ENCODE results near the gene SLC22A31.

Gene SLC22A31

GRCh38 chr16:89176717-89177116 lies 23.6 kb downstream of the SLC22A31 start:
- Histone ChIP-seq H3K9ac (ENCODE audit: low read length) (no peak overlapping the region), H4K20me1 (ENCODE audit: insufficient read depth, low read length) (no peaks in the 10 kb centered on the region; the same call in 1 of the 2 replicates), H3K79me2 (ENCODE audit: low read length) (no peaks in the 10 kb centered on the region), H3K4me1 (ENCODE audit: low read length) (peaks cover 2% of the 10 kb centered on the region; the same call in 1 of the 2 replicates), H3K4me2 (ENCODE audit: low read length) (no peak overlapping the region), H3K9me3 (ENCODE audit: insufficient read depth, low read length) (no peaks in the 10 kb centered on the region), H3K4me3 (ENCODE audit: low read length) (no peak overlapping the region), H3K27ac (ENCODE audit: low read length) (no peak overlapping the region), H2AFZ (ENCODE audit: low read depth, low read length) (no peak overlapping the region), H3K27me3 (ENCODE audit: low read depth, low read length) (peaks cover 22% of the 10 kb centered on the region), H3K36me3 (replicated peaks; ENCODE audit: low read depth, low read length) (no peaks in the 10 kb centered on the region)
- TF ChIP-seq EZH2phosphoT487 (IDR thresholded peaks at IDR 0.05; ENCODE audit: low read depth) (no peak), CTCF (IDR thresholded peaks at IDR 0.05; ENCODE audit: low read depth, low read length) (no peak)

GRCh38 chr16:89176147-89176690 lies 24.1 kb downstream of the SLC22A31 start:
- Histone ChIP-seq H3K9ac (ENCODE audit: low read length) (no peak overlapping the region), H2AFZ (ENCODE audit: low read depth, low read length) (no peak overlapping the region), H3K9me3 (ENCODE audit: insufficient read depth, low read length) (no peaks in the 10 kb centered on the region), H3K27me3 (ENCODE audit: low read depth, low read length) (peaks cover 23% of the 10 kb centered on the region), H3K36me3 (replicated peaks; ENCODE audit: low read depth, low read length) (no peaks in the 10 kb centered on the region), H3K4me1 (ENCODE audit: low read length) (peaks cover 3% of the 10 kb centered on the region; the same call in 1 of the 2 replicates), H3K4me3 (ENCODE audit: low read length) (no peak overlapping the region), H3K79me2 (ENCODE audit: low read length) (no peaks in the 10 kb centered on the region), H3K27ac (ENCODE audit: low read length) (no peak overlapping the region), H4K20me1 (ENCODE audit: insufficient read depth, low read length) (no peaks in the 10 kb centered on the region; the same call in 1 of the 2 replicates), H3K4me2 (ENCODE audit: low read length) (no peak overlapping the region)
- TF ChIP-seq CTCF (IDR thresholded peaks at IDR 0.05; ENCODE audit: low read depth, low read length) (no peak), EZH2phosphoT487 (IDR thresholded peaks at IDR 0.05; ENCODE audit: low read depth) (no peak)

GRCh38 chr16:89175280-89176146 lies 24.8 kb downstream of the SLC22A31 start:
- TF ChIP-seq CTCF (IDR thresholded peaks at IDR 0.05; ENCODE audit: low read depth, low read length) (no peak), EZH2phosphoT487 (IDR thresholded peaks at IDR 0.05; ENCODE audit: low read depth) (no peak)
- Histone ChIP-seq H3K36me3 (replicated peaks; ENCODE audit: low read depth, low read length) (no peaks in the 10 kb centered on the region), H2AFZ (ENCODE audit: low read depth, low read length) (no peak overlapping the region), H3K9ac (ENCODE audit: low read length) (no peak overlapping the region), H3K4me1 (ENCODE audit: low read length) (peaks cover 8% of the 10 kb centered on the region), H3K4me2 (ENCODE audit: low read length) (no peak overlapping the region), H3K27ac (ENCODE audit: low read length) (no peak overlapping the region), H4K20me1 (ENCODE audit: insufficient read depth, low read length) (no peaks in the 10 kb centered on the region; the same call in 1 of the 2 replicates), H3K4me3 (ENCODE audit: low read length) (no peak overlapping the region), H3K9me3 (ENCODE audit: insufficient read depth, low read length) (no peaks in the 10 kb centered on the region), H3K79me2 (ENCODE audit: low read length) (no peaks in the 10 kb centered on the region), H3K27me3 (ENCODE audit: low read depth, low read length) (peaks cover 27% of the 10 kb centered on the region)

- no peaks in the 10 kb centered on the region for H3K36me3 ChIP-seq (replicated peaks; ENCODE audit: low read depth, low read length)
- H4K20me1 ChIP-seq (ENCODE audit: insufficient read depth, low read length) = no peaks in the 10 kb centered on the region; the same call in 1 of the 2 replicates
- peaks cover 13% of the 10 kb centered on the region for H3K4me1 ChIP-seq (ENCODE audit: low read length)
- no peak overlapping the region for H2AFZ ChIP-seq (ENCODE audit: low read depth, low read length)
- H3K4me2 ChIP-seq (ENCODE audit: low read length) = no peak overlapping the region
- no peak for TF ChIP-seq EZH2phosphoT487 (IDR thresholded peaks at IDR 0.05; ENCODE audit: low read depth)
- H3K79me2 ChIP-seq (ENCODE audit: low read length) = no peaks in the 10 kb centered on the region
- no peak overlapping the region for H3K27ac ChIP-seq (ENCODE audit: low read length)
- peaks cover 34% of the 10 kb centered on the region for H3K27me3 ChIP-seq (ENCODE audit: low read depth, low read length)
- no peaks in the 10 kb centered on the region for H3K9me3 ChIP-seq (ENCODE audit: insufficient read depth, low read length)
- H3K9ac ChIP-seq (ENCODE audit: low read length) = no peak overlapping the region
- no peak overlapping the region for H3K4me3 ChIP-seq (ENCODE audit: low read length)
Observed at GRCh38 chr16:89174877-89175276, 25.5 kb downstream of the SLC22A31 start.
